ENCODE measurements around the gene SERPINB5.

DNA sequence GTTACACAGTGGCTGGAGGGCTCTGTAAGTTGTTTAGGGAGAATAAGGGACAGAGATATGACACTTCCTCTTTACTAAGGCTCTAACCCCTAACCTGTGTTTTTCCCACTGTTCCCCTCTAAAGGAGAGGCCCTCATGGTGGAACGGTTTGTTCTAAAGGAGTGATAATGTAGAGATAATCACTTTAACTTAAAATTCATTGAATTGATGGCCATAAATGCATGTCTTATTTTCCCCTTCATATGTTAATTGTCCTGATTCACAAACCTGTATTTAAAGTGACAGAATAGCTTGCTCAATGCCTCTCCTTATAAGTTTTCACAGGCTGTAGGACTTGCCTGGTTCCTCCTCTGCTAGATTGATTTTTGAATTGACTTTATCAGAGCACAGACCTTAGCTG, 65.3 kb downstream of the SERPINB5 start, which contains the start of gene SERPINB12:
- TF ChIP-seq, protein P1, sequence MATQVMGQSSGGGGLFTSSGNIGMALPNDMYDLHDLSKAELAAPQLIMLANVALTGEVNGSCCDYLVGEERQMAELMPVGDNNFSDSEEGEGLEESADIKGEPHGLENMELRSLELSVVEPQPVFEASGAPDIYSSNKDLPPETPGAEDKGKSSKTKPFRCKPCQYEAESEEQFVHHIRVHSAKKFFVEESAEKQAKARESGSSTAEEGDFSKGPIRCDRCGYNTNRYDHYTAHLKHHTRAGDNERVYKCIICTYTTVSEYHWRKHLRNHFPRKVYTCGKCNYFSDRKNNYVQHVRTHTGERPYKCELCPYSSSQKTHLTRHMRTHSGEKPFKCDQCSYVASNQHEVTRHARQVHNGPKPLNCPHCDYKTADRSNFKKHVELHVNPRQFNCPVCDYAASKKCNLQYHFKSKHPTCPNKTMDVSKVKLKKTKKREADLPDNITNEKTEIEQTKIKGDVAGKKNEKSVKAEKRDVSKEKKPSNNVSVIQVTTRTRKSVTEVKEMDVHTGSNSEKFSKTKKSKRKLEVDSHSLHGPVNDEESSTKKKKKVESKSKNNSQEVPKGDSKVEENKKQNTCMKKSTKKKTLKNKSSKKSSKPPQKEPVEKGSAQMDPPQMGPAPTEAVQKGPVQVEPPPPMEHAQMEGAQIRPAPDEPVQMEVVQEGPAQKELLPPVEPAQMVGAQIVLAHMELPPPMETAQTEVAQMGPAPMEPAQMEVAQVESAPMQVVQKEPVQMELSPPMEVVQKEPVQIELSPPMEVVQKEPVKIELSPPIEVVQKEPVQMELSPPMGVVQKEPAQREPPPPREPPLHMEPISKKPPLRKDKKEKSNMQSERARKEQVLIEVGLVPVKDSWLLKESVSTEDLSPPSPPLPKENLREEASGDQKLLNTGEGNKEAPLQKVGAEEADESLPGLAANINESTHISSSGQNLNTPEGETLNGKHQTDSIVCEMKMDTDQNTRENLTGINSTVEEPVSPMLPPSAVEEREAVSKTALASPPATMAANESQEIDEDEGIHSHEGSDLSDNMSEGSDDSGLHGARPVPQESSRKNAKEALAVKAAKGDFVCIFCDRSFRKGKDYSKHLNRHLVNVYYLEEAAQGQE (IDR thresholded peaks at IDR 0.05): no peak
- TF ChIP-seq POLR2A (IDR thresholded peaks at IDR 0.05; ENCODE audit: low read length) (no peak), RCOR1 (IDR thresholded peaks at IDR 0.05; ENCODE audit: low read depth, low read length) (no peak), BHLHE40 (IDR thresholded peaks at IDR 0.05; ENCODE audit: low read depth, low read length) (no peak), CHD4 (IDR thresholded peaks at IDR 0.05; ENCODE audit: borderline replicate concordance) (no peak), JUN (IDR thresholded peaks at IDR 0.05) (no peak), RAD21 (conservative IDR thresholded peaks at IDR 0.05 in 1 of 2, IDR thresholded peaks at IDR 0.05 in 1 of 2) (no peak), ESRRA (IDR thresholded peaks at IDR 0.05; ENCODE audit: borderline replicate concordance, low read length) (no peak), CEBPB (IDR thresholded peaks at IDR 0.05) (no peak), POLR2AphosphoS2 (conservative IDR thresholded peaks at IDR 0.05; ENCODE audit: low read length) (no peak)
- TF ChIP-seq, protein P2, sequence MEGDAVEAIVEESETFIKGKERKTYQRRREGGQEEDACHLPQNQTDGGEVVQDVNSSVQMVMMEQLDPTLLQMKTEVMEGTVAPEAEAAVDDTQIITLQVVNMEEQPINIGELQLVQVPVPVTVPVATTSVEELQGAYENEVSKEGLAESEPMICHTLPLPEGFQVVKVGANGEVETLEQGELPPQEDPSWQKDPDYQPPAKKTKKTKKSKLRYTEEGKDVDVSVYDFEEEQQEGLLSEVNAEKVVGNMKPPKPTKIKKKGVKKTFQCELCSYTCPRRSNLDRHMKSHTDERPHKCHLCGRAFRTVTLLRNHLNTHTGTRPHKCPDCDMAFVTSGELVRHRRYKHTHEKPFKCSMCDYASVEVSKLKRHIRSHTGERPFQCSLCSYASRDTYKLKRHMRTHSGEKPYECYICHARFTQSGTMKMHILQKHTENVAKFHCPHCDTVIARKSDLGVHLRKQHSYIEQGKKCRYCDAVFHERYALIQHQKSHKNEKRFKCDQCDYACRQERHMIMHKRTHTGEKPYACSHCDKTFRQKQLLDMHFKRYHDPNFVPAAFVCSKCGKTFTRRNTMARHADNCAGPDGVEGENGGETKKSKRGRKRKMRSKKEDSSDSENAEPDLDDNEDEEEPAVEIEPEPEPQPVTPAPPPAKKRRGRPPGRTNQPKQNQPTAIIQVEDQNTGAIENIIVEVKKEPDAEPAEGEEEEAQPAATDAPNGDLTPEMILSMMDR (IDR thresholded peaks at IDR 0.05): no peak
- TF ChIP-seq, protein P3, sequence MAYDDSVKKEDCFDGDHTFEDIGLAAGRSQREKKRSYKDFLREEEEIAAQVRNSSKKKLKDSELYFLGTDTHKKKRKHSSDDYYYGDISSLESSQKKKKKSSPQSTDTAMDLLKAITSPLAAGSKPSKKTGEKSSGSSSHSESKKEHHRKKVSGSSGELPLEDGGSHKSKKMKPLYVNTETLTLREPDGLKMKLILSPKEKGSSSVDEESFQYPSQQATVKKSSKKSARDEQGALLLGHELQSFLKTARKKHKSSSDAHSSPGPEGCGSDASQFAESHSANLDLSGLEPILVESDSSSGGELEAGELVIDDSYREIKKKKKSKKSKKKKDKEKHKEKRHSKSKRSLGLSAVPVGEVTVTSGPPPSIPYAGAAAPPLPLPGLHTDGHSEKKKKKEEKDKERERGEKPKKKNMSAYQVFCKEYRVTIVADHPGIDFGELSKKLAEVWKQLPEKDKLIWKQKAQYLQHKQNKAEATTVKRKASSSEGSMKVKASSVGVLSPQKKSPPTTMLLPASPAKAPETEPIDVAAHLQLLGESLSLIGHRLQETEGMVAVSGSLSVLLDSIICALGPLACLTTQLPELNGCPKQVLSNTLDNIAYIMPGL (CRISPR knock-in tag; IDR thresholded peaks at IDR 0.05; ENCODE audit: borderline replicate concordance): no peak

Data from A549 (cell line).